ENCODE data around the gene PHF13.

DNA sequence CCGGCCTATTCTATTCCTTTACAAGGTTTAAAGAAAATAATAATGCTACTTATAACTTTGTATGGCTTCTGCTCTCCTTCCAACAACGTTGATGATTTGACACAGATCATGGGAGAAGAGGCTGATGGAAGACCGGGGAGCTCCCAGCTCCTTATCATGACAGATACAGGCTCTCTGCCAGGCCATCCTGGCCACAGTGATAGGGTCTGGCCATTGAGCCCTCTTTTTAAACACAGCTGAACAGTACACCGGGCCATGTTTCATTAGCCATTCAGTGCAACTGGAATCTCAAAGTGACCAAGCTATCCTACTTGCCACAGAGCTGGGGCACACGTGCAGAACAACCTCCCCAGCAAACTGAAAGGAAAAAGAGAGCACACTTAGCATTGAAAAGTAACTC is 53.2 kb downstream of the PHF13 start:
- TF ChIP-seq, protein P1, sequence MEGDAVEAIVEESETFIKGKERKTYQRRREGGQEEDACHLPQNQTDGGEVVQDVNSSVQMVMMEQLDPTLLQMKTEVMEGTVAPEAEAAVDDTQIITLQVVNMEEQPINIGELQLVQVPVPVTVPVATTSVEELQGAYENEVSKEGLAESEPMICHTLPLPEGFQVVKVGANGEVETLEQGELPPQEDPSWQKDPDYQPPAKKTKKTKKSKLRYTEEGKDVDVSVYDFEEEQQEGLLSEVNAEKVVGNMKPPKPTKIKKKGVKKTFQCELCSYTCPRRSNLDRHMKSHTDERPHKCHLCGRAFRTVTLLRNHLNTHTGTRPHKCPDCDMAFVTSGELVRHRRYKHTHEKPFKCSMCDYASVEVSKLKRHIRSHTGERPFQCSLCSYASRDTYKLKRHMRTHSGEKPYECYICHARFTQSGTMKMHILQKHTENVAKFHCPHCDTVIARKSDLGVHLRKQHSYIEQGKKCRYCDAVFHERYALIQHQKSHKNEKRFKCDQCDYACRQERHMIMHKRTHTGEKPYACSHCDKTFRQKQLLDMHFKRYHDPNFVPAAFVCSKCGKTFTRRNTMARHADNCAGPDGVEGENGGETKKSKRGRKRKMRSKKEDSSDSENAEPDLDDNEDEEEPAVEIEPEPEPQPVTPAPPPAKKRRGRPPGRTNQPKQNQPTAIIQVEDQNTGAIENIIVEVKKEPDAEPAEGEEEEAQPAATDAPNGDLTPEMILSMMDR (IDR thresholded peaks at IDR 0.05; ENCODE audit: low read depth, low read length): no peak
- no peak for TF ChIP-seq POLR2A (IDR thresholded peaks at IDR 0.05; ENCODE audit: extremely low read depth, insufficient read length)
